ENCODE results near the gene PRR18. TPM values are rescaled to one million over a fixed set of nuclear protein-coding genes. Genes with fewer than 3 reads are reported as not detected.

Gene PRR18
- total RNA-seq, 1 experiment from 2014 or later = not detected

DNA sequence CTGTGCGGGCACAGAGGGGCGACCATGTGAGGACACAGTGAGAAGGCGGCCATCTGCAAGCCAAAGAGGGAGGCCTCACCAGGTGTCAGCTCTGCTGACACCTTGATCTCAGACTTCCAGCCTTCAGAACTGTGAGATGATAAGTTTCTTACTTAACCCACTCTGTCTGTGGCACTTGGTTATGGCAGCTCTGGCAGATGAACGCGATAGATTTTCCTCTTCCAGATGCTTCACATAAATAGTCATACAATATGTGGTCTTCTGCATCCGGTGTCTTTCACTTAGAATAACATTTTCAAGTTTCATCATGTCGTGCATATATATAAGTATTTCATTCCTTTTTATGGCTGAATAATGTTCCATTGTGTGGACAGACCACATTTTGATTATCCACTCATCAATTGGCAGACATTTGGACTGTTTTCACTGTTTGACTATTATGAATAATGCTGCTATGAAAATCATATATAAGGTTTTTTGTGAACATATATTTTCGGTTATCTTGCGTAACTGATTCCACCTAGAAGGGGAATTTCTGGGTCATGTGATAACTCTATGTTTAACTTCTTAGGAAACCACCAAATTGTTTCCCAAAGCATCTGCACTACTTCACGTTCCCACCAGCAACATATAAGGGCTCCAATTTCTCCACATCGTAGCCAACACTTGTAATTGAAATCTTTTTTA is 30.2 kb downstream of the PRR18 start:
- Histone ChIP-seq H3K4me3 (replicated peaks in 1 of 2; ENCODE audit: low read depth in 1 of 2, low read length in 2 of 2) (no peak overlapping the region), H3K4me1 (ENCODE audit: control insufficient read depth in 1 of 2, insufficient read depth in 2 of 2, low read length in 2 of 2) (peaks cover 0 to 4% of the 10 kb centered on the region in 2 experiments; a peak in 1 of 4 replicates), H3K27ac (ENCODE audit: low read depth, low read length) (no peak overlapping the region), H3K9ac (ENCODE audit: low read length) (no peak overlapping the region), H3K27me3 (ENCODE audit: insufficient read depth, low read length) (no peaks in the 10 kb centered on the region), H3K4me2 (ENCODE audit: low read length) (no peak overlapping the region), H3K79me2 (ENCODE audit: insufficient read depth, low read length) (no peaks in the 10 kb centered on the region), H3K36me3 (ENCODE audit: control insufficient read depth in 1 of 2, insufficient read depth in 2 of 2, low read length in 2 of 2) (no peaks in the 10 kb centered on the region), H4K20me1 (ENCODE audit: insufficient read depth) (no peaks in the 10 kb centered on the region), H2AFZ (ENCODE audit: low read depth, low read length, poor library complexity, severe bottlenecking) (no peak overlapping the region), H3K9me2 (ENCODE audit: insufficient read depth) (no peaks in the 10 kb centered on the region), H3K9me3 (ENCODE audit: control insufficient read depth in 1 of 2, insufficient read depth in 1 of 2, low read depth in 1 of 2, low read length in 2 of 2) (no peaks in the 10 kb centered on the region)
- ChIA-PET RAD21 (ENCODE audit: low non-redundant PET in 1 of 2, low total read pairs in 2 of 2, uncharacterized antibody in 2 of 2, unreplicated experiment in 2 of 2) (no interaction called here), POLR2A (no interaction called here), CTCF (no interaction called here)
- ATAC-seq (no peak), DNase-seq (ENCODE audit: low read depth, low spot score) (no peak)
- TF ChIP-seq, protein P1, sequence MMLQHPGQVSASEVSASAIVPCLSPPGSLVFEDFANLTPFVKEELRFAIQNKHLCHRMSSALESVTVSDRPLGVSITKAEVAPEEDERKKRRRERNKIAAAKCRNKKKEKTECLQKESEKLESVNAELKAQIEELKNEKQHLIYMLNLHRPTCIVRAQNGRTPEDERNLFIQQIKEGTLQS (IDR thresholded peaks at IDR 0.05) = no peak
- no peak for TF ChIP-seq EGR1 (IDR thresholded peaks at IDR 0.05; ENCODE audit: low read depth)
- TF ChIP-seq, protein P2, sequence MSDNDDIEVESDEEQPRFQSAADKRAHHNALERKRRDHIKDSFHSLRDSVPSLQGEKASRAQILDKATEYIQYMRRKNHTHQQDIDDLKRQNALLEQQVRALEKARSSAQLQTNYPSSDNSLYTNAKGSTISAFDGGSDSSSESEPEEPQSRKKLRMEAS (IDR thresholded peaks at IDR 0.05) = no peak
- TF ChIP-seq SIN3A (IDR thresholded peaks at IDR 0.05; ENCODE audit: low read depth) = no peak
- TF ChIP-seq SP1 (IDR thresholded peaks at IDR 0.05; ENCODE audit: low read depth) = no peak
- no peak for TF ChIP-seq EZH2phosphoT487 (IDR thresholded peaks at IDR 0.05; ENCODE audit: borderline replicate concordance)
- TF ChIP-seq FOSL1 (IDR thresholded peaks at IDR 0.05; ENCODE audit: low read depth) = no peak
- no peak for TF ChIP-seq YY1 (IDR thresholded peaks at IDR 0.05; ENCODE audit: extremely low read depth, insufficient replicate concordance, low read depth, low read length)
- no peak for TF ChIP-seq EZH2 (IDR thresholded peaks at IDR 0.05)
- TF ChIP-seq, protein P3, sequence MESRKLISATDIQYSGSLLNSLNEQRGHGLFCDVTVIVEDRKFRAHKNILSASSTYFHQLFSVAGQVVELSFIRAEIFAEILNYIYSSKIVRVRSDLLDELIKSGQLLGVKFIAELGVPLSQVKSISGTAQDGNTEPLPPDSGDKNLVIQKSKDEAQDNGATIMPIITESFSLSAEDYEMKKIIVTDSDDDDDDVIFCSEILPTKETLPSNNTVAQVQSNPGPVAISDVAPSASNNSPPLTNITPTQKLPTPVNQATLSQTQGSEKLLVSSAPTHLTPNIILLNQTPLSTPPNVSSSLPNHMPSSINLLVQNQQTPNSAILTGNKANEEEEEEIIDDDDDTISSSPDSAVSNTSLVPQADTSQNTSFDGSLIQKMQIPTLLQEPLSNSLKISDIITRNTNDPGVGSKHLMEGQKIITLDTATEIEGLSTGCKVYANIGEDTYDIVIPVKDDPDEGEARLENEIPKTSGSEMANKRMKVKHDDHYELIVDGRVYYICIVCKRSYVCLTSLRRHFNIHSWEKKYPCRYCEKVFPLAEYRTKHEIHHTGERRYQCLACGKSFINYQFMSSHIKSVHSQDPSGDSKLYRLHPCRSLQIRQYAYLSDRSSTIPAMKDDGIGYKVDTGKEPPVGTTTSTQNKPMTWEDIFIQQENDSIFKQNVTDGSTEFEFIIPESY (IDR thresholded peaks at IDR 0.05; ENCODE audit: extremely low read depth, insufficient replicate concordance, low read length) = no peak
- no peak for TF ChIP-seq JUND (IDR thresholded peaks at IDR 0.05)
- TF ChIP-seq, protein P4, sequence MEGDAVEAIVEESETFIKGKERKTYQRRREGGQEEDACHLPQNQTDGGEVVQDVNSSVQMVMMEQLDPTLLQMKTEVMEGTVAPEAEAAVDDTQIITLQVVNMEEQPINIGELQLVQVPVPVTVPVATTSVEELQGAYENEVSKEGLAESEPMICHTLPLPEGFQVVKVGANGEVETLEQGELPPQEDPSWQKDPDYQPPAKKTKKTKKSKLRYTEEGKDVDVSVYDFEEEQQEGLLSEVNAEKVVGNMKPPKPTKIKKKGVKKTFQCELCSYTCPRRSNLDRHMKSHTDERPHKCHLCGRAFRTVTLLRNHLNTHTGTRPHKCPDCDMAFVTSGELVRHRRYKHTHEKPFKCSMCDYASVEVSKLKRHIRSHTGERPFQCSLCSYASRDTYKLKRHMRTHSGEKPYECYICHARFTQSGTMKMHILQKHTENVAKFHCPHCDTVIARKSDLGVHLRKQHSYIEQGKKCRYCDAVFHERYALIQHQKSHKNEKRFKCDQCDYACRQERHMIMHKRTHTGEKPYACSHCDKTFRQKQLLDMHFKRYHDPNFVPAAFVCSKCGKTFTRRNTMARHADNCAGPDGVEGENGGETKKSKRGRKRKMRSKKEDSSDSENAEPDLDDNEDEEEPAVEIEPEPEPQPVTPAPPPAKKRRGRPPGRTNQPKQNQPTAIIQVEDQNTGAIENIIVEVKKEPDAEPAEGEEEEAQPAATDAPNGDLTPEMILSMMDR (IDR thresholded peaks at IDR 0.05 in 2 of 3, conservative IDR thresholded peaks at IDR 0.05 in 1 of 3; ENCODE audit: borderline replicate concordance in 1 of 3, insufficient read depth in 1 of 3, low read depth in 2 of 3, low read length in 2 of 3) = no peak
- TF ChIP-seq ZFX (IDR thresholded peaks at IDR 0.05) = no peak
- no peak for TF ChIP-seq ZNF274 (IDR thresholded peaks at IDR 0.05; ENCODE audit: low read depth, low read length)
- no peak for TF ChIP-seq CEBPB (IDR thresholded peaks at IDR 0.05; ENCODE audit: low read depth)
- TF ChIP-seq ELF1 (IDR thresholded peaks at IDR 0.05; ENCODE audit: borderline replicate concordance, low read depth) = no peak
- no peak for TF ChIP-seq TCF7L2 (IDR thresholded peaks at IDR 0.05; ENCODE audit: borderline replicate concordance, extremely low read depth, insufficient read depth, insufficient read length)
- no peak for TF ChIP-seq RAD21 (IDR thresholded peaks at IDR 0.05; ENCODE audit: low read depth)
- TF ChIP-seq POLR2A (IDR thresholded peaks at IDR 0.05; ENCODE audit: borderline replicate concordance, extremely low read depth, insufficient read depth, insufficient read length) = no peak
- TF ChIP-seq, protein P5, sequence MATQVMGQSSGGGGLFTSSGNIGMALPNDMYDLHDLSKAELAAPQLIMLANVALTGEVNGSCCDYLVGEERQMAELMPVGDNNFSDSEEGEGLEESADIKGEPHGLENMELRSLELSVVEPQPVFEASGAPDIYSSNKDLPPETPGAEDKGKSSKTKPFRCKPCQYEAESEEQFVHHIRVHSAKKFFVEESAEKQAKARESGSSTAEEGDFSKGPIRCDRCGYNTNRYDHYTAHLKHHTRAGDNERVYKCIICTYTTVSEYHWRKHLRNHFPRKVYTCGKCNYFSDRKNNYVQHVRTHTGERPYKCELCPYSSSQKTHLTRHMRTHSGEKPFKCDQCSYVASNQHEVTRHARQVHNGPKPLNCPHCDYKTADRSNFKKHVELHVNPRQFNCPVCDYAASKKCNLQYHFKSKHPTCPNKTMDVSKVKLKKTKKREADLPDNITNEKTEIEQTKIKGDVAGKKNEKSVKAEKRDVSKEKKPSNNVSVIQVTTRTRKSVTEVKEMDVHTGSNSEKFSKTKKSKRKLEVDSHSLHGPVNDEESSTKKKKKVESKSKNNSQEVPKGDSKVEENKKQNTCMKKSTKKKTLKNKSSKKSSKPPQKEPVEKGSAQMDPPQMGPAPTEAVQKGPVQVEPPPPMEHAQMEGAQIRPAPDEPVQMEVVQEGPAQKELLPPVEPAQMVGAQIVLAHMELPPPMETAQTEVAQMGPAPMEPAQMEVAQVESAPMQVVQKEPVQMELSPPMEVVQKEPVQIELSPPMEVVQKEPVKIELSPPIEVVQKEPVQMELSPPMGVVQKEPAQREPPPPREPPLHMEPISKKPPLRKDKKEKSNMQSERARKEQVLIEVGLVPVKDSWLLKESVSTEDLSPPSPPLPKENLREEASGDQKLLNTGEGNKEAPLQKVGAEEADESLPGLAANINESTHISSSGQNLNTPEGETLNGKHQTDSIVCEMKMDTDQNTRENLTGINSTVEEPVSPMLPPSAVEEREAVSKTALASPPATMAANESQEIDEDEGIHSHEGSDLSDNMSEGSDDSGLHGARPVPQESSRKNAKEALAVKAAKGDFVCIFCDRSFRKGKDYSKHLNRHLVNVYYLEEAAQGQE (IDR thresholded peaks at IDR 0.05; ENCODE audit: low read depth) = no peak
- intact Hi-C loops (cut with micrococcal nuclease) = loop anchor here (5.0 kb wide), 1 partner anchor 104 kb away; the partner anchor contains the start of gene MPC1
- BruUV-seq (replicated peaks) = no TSS peak
